Activated gamma-delta T cell (primary cell): ENCODE data around the gene TRIM10.
"Not testable (repeated sequence)": the region's sequence is repeated elsewhere in the genome, so short reads cannot be mapped to it uniquely, and the experiment has no call there.

Experiments
- DNase-seq: peaks from one replicate; lab custom pipeline; 2025; lab: John Stamatoyannopoulos, UW

The TRIM10 gene

GRCh38 chr6:30172681-30173080 lies 11.7 kb upstream of the TRIM10 start:
- DNase-seq, result no peak

DNA sequence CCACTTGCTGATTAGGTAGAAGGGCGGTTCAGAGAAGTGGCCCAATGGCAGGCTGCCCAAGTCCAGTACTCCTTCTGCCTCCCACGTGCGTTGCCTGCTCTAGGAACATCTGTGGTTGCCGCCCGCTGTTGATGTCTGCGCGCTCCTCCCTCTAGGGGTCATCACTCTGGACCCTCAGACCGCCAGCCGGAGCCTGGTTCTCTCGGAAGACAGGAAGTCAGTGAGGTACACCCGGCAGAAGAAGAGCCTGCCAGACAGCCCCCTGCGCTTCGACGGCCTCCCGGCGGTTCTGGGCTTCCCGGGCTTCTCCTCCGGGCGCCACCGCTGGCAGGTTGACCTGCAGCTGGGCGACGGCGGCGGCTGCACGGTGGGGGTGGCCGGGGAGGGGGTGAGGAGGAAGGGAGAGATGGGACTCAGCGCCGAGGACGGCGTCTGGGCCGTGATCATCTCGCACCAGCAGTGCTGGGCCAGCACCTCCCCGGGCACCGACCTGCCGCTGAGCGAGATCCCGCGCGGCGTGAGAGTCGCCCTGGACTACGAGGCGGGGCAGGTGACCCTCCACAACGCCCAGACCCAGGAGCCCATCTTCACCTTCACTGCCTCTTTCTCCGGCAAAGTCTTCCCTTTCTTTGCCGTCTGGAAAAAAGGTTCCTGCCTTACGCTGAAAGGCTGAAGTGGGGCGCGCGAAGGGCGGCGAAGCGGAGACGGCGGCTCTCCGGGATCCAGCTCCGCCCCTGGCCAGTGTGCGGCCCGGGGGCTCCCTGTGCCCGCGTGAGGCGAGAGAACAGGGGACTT lies 10.9 kb upstream of the TRIM10 start:
- no peak for DNase-seq

- no peak for DNase-seq
Observed at GRCh38 chr6:30169658-30170614, 8.9 kb upstream of the TRIM10 start.

DNA sequence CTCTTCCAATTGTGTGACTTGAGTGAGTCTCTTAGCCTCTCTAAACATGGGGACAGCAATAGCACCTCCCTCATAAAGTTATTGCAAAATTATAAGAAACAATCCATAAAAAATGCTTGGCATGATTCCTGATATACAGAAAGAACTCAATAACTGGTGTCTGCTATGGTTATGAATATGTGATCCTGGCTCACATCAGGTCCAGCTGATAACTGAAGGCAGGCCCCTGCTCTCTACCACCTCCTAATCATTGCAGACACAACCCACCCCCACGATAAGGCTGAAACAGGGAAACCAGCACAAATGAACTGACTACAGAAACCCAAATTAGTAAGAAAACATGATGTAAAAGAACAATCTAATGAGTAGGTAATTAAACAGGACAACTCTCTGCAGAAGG lies 7.7 kb upstream of the TRIM10 start:
- no peak for DNase-seq

DNA sequence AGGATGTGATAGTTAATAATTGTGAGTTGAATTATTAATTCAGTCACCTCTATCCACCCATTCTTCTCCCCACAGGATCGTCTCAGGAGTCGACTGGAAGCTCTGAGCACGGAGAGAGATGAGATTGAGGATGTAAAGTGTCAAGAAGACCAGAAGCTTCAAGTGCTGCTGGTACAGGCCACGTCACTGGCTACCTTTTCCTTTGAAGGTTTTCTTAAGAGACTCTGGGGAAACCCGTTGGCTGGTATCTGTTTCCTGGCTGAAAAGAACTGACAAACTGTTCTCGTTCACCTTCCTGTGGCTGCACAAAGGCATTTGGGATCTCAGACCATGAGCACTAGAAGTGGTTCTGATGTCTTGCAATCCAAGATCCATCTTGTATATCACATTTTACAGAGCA lies 6.1 kb upstream of the TRIM10 start:
- no peak for DNase-seq

- DNase-seq, result not testable (repeated sequence)
Observed at GRCh38 chr6:30165238-30165637, 4.2 kb upstream of the TRIM10 start.

- DNase-seq, result no peak
Observed at GRCh38 chr6:30164714-30165113, 3.7 kb upstream of the TRIM10 start.

DNA sequence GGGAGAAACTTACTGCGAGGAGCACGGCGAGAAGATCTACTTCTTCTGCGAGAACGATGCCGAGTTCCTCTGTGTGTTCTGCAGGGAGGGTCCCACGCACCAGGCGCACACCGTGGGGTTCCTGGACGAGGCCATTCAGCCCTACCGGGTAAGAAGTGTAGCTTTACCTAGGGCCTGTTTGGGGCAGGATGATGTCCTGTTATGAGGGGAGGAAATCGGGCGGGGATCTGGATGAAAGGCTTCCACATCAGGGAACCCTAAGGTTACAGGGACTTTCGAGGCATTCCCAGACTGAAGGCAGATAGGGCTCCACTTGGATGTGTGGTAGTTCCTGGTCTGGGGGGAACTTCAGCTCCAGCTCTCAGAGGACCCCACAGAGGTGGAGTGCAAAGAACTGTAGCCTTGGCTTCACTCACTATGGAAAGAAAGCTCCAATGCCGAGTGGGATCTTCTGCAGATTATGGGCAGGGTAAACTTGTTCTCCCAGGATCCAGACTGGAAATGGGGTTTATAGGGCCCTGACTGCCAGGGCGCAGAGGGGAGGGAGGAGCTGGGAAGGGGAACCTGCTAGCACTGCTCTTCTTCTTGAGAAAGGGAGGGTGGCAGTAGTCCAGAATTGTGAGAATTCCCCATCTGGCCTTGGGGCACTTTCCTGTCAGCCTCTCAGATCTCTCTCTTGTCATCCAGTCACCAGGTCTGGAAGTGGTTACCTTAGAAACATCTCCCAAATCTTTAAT lies 3.1 kb upstream of the TRIM10 start:
- DNase-seq, result no peak

GRCh38 chr6:30163090-30163917 lies 2.3 kb upstream of the TRIM10 start, which contains the start of gene TRIM15:
Gene TRIM15, plus strand, starts transcription at chr6:30163546. Its CDS starts 139 bp downstream, at chr6:30163685.
- DNase-seq, result no peak

- no peak for DNase-seq
Observed at GRCh38 chr6:30162265-30163089, 1.5 kb upstream of the TRIM10 start.

DNA sequence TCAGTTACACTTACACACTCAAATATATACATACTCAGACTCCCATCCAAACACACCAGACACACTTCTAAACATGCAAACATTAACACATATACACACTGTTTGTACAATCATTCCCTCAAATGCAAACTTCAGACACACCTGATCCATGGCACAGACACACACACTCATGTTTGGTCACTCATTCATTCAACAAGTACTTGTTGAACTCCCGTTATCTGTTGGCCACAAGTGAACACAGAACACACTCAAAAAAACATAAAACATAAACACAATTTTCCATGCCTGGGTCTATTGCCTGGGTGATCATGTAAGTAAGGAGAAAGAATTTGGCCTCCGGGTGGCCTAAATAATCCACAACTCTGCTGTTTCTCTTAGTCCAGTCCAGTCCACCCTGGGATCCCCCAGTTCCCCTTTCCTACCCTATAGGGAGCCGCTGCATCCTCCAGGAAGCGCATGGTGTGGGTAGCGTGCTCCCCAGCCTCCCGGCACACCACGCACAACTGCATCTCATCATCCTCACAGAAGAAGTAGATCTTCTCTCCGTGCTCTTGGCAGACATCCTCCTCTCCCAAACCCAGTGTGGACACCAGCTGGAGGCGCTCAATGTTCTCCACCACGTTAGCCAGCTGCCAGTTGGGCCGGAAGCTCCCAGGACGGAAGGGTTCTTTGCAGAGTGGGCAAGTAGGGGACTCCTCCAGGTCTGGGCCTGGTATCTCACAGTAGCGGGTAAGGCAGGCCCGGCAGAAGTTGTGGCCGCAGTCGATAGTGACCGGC lies 815 bp downstream of the TRIM10 start:
- no peak for DNase-seq

GRCh38 chr6:30158475-30159040 lies 2.5 kb downstream of the TRIM10 start:
- no peak for DNase-seq

GRCh38 chr6:30157999-30158398 lies 3.0 kb downstream of the TRIM10 start:
- no peak for DNase-seq

DNA sequence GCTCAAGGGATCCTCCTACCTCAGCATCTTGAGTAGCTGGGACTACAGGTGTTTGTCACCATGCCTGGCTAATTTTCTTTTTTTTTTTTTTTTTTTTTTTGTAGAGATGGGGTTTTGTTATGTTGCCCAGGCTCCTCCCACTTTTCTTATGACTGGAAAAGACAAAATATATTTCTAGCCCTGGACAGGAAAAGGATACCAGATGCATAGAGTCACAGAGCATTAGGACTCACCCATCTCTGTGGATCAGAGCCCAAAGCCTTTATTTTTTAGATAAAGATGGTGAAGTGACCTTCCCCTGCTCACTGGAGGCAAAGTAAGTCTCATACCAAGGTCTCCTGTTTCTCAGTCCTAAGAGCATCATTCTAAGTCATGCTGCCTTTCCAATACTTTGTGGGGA lies 3.4 kb downstream of the TRIM10 start:
- DNase-seq, result no peak

GRCh38 chr6:30156774-30157173 lies 4.2 kb downstream of the TRIM10 start:
- no peak for DNase-seq

GRCh38 chr6:30156262-30156599 lies 4.8 kb downstream of the TRIM10 start:
- DNase-seq, result no peak

DNA sequence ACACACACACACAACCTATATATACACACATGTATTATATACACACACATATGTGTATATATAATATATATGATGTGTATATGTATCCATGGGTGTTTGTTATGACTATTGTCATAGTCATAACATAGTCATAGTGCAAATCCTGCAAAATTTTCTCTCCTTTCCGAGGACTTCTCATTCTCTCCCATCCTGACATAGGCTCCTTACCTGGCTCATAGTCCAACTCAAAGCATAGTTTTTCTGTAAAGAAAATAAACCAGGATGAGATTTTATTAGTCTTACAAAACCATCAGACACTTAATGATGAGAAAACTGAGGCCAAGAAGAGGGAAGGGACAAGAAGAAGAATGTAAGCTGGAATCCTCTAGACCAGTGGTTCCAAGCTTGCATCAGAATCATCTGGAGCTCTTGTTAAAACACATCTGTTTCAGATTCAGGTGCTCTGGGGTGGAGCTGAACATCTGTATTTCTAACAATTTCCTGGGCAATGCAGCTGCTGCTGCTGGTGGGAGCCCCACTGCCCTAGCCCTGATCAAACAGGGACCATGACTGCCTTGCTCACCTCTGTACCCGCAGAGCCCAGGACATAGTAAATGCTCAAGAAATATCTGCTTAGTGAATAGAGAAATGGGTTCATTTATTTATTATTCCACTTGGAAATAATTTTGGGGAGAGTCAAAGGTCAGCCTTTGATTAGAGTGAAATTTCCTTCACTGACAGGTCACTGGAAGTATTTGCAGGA lies 5.3 kb downstream of the TRIM10 start:
- DNase-seq, result no peak

GRCh38 chr6:30154709-30155519 lies 6.1 kb downstream of the TRIM10 start:
- no peak for DNase-seq
